T-helper 22 cell (primary cell): ENCODE data around the gene DMKN.
"Not testable (repeated sequence)": the region's sequence is repeated elsewhere in the genome, so short reads cannot be mapped to it uniquely, and the experiment has no call there.

ENCODE experiments used
- DNase-seq: peaks from one replicate; pipeline ENCODE4 v3.0.0-alpha.2; 2020; ENCODE audit warnings: low read depth

DMKN gene

DNA sequence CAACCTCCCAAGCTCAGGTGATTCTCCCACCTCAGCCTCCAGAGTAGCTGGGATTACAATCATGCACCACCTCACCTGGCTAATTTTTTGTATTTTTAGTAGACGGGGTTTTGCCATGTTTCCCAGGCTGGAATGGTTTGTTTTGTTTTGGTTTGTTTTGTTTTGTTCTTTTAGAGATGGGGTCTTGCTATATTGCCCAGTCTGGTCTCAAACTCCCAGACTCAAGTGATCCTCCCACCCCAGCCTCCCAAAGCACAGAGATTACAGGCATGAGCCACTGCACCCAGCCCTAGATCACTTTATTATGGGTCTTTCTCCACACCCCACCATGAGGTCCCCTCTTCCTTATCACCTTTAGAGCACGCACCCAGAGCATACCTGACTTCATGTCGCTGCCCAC is 15.2 kb downstream of the DMKN start:
- no peak for DNase-seq

GRCh38 chr19:35497406-35497805 is 16.0 kb downstream of the DMKN start:
- DNase-seq: no peak

DNA sequence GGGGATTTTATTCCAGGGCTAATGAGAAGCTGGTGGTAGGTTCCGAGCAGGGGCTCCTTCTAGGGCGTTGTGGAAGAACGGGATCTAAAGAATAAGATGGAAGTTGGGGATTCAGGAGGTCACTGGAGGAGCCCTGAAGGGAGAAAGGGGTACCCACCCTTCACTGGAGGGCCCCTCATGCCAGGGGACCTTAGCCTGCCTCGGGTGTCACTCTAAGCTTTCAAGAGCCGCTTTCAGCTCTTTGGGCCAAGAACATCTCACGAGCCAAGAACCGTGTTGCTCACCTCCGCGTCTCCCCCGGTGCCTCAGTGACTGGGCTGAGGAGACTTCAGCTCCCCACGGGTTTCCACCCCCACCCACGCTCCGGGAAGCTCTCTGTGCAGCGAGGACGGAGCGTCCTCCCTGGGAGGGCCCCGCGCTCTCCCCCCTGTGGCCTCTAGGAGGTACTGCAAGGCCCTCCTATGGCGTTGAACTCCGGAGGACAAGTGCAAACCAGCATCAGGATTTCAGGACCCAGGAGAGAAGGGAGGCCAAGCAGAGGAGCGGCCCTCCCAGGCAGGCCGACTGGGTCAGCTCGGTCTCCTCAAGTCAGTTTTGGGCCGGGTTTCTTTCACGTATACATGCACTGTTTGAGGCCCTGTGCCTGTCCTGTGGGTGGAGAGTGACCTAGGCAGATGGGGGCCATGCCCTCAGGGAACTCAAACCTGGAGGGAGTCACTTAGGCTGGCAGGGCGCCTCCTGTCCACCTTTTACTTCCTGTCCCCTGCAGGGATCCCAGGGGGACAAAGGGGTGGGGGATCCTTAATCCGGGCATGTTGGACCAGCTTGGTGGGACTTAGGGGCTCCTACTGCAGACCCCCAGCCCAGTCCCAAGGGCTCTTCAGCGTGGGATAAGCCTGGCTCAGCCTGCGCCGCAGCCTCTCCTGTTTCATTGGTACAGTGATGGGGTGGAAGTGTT is 18.1 kb downstream of the DMKN start:
- DNase-seq: peak; percentile 25

DNA sequence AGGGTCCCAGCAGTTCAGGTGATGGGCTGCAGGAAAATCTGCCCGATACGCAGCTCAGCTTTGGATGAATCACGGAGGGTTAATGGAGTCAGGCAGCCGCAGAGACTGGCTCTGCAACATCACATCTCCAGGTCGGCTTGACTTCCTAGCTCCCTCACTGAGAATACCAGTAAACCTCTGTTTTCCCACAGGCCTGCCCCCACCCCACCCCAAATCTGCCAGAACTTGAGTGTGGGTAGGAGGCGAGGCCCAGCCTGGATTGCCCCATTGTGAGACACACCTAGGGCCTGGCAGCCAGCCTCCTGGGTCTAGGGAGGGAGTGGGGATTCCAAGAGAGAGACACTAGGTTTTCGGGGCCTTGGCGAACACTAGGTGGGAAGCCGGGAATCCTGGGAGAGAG is 19.5 kb downstream of the DMKN start:
- no peak for DNase-seq

DNA sequence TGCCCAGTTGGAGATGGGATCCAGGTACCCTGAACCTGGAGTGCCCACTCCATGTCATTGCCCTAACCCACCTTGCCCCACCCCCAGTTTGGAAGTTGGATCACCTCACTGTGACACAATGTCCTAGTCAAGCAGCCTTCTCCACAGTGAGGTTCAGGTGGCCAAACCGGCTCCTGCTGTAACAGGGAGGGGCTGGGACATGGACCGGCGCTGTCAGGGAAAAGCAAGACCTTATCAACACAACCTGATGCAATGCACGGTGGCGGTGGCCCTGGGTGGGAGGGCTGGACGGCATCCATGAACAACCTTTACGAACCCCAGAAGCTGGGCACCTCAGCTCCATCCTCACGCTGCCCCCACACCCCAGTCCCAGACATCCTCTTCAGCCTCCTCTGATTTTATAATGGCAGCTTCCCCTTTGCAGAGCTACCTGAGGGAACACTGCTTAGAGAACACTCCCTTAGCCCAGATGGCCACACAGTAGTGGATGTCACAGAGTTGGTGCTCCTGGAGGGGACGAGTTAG is 21.6 kb downstream of the DMKN start:
- DNase-seq: no peak

GRCh38 chr19:35490364-35490763 is 23.1 kb downstream of the DMKN start, which contains the start of gene KRTDAP:
KRTDAP (minus strand) TSS chr19:35490464; CDS start chr19:35490442, 22 bp downstream.
- DNase-seq: no peak

GRCh38 chr19:35488677-35489076 is 24.8 kb downstream of the DMKN start:
- no peak for DNase-seq

DNA sequence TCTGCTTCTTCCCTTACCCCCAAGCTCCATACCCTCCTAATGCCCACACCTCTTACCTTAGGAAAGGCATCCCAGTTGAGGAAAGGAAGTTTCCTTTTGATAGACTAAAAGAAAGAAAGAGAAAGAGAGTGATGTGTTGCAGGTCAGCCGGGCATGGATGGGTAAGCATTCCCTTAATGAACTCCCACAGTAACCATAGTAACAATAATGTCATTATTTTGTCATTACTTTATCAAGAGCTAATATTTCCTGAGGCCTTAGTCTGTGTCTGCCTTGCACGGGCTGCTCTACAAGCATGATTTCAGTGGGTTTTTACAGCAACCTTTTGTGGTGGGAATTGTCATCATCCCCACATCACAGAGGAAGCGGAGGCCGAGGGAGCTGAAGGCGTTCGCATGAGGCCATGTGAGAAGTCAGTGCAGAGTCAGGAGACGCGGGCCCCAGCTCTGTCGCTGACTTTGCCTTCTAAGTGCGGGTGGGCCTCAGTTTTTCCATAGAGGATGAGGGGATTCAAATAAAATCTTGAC is 25.7 kb downstream of the DMKN start:
- DNase-seq: no peak

- DNase-seq: no peak
These were observed 27.2 kb downstream of the DMKN start for GRCh38 chr19:35486268-35486708.

DNA sequence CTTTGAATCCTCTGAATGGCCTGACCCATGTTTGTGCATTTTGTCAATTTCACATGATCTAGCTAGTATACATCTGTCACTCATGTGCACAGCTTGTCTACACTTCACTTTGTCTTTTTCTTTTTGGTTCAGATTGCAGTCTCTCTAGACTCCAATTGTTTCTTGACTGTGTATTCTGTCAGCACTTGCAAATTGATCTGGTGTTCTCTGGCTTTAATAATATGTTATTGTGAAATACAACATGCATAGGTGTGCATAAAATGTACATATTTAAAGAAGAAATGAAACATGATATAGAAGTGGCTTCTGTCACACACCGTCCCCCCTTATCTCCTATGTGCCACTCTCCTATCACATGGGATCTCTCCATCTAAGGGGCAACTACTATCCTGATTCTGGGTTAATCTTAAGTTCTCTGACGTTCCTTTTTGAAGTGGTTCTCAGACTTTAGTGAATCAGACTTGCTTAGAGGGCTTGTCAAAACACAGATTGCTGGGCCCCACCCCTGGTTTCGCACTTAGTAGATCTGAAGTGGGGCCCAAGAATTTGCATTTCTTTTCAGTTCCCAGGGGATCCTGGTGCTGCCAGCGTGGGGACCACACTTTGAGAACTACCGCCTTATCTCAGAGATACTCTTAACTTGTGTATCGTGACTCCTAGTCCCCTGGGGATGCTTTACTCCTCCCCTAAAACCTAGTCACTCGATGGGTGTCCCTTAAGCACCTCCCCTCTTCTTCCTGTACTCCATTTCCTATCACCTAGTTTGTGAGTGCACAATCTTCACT is 29.0 kb downstream of the DMKN start:
- no peak for DNase-seq

GRCh38 chr19:35483089-35483488 is 30.4 kb downstream of the DMKN start:
- no peak for DNase-seq

DNA sequence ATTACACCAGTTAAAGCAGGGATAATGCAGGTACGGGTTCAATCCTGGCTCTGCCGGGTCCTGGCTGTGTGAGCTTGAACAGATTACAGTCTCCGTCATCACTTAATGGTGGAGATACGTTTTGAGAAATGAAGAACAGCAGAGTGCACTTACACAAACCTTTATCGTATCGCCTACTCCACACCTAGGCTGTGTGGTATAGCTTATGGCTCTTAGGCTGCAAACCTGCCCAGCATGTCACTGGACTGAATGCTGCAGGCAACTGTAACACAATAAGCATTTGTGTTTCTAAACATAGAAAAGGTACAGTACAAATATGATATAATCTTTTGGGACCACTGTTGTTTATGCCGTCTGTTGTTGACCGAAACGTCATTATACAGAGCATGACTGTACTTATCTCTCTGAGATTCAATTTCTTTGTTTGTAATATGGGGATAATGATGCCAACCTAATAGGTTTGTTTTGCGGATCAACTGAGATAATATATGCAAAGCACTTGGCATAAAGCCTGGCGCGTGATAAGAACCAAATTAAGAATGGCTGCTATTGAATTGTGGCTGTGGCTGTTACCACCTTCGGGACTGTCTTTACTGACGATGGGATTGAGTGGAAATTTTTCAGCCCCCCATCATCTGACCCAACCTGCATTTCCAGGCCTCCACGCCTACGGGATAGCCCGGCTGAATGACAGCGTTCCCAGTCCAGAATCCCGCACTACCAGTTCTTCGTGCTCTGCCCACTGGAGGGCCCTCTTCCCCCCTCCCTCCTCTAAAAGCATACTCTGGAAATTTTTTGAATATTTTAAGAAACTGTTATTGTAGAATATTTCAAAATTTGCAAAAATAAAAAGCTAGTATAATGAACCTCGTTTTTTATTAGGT is 34.4 kb downstream of the DMKN start:
- no peak for DNase-seq

GRCh38 chr19:35476149-35476548 is 37.3 kb downstream of the DMKN start:
- DNase-seq: no peak

DNA sequence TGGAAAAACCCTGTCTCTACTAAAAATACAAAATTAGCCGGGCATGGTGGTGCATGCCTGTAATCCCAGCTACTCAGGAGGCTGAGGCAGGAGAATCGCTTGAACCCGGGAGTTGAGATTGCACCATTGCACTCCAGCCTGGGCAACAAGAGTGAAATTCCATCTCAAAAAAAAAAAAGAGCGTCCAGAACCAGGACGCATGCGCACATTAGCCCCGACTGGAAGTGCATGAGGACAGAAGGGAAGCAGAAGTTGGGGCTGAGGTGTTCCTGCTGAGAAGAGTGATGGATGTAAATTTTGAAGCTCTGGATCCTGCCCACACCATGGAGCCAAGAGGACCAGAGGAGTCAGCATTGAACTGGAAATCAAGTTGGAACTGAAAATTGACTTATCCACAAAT is 38.9 kb downstream of the DMKN start:
- DNase-seq: not testable (repeated sequence)

DNA sequence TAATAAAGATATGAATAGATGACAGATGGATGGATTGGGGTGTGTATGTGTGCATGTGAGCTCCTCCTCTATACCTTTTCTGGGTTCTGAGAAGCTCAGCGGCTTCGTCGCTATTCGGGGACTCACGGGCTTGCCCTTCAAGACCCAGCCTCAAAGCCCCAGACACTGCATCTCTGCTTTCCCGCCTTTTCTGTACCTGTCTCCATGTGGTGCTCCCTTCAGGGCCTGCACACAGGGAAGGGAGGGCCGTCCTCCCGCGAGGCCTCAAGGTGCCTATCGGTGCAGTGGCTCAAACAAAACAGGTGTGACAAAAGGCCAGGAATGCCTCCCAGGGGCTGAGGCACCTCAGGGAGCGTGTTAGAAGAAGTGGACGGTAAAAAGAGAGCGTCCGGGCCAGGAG is 39.3 kb downstream of the DMKN start:
- no peak for DNase-seq

- no peak for DNase-seq
These were observed 41.5 kb downstream of the DMKN start for GRCh38 chr19:35471946-35472345.

DNA sequence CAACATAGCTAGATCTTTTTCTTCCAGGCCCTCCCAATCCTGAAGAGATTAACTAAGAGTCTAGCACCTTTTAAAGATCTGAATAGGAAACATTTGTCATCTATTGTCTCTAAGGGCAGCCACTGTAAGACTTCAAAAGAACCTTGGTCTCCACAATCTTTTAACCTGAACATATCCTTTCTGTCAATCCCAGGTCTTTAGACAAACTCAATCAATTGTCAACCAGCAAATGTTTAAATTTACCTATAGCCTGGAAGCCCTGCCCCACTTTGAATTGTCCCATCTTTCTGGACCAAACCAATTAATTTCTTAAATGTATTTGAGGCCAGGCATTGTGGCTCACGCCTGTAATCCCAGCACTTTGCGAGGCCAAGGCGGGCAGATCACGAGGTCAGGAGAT is 42.4 kb downstream of the DMKN start:
- DNase-seq: not testable (repeated sequence)

- no peak for DNase-seq
These were observed 43.3 kb downstream of the DMKN start for GRCh38 chr19:35470128-35470527.

DNA sequence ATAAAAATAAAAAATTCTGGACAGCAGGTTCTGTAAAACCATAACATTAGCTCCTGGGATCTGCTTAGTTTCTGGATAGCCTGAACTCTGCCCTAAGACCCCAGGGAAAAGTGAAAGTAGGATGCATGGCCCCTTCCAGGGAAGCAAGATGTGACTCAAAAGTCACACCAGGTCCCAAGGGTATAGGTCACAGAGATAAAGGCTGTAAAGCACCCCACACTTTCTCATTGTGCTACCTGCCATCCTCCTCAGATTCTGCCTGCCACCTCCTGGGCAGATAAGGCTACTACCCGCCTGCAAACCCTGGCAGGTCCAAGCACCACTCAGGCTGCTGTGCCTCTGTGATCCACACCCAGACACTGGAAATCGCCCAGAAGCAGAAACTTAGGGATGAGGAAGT is 44.8 kb downstream of the DMKN start:
- peak; percentile 28 for DNase-seq

DNA sequence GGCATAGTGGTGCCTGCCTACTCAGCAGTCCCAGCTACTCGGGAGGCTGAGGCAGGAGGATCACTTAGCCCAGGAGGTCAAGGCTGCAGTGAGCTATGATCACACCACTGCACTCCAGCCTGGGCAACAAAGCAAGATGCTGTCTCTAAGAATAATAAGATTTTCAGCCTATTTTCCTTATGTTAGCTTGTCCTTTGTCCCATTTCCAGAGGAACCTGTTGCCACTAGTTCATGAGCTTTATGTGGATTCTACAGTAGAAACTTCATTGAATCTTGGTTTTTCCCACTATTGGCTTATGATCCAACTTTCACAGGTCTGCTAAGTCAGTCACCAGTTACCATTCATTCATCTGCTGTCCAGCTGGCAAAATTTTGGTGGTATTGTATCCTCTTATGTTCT is 47.2 kb downstream of the DMKN start:
- no peak for DNase-seq

DNA sequence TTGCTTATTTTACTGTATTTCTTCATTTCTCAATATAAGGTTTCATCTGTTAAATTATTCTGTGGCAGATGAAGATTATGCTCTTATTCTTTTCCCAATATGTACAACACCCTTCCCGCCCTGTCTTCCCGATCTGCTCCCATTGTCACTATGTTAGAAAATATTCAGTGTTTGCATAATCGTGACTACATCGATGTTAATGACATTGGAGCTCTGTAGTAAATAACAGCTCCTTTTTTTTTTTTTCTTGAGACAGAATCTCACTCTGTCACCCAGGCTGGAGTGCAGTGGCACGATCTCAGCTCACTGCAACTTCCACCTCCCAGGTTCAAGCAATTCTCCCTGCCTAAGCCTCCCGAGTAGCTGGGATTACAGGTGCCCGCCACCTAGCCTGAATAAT is 50.5 kb downstream of the DMKN start:
- DNase-seq: not testable (repeated sequence)
